Hepatic stellate cell (primary cell): ENCODE data around the gene HLA-C.
"Not testable (repeated sequence)": the region's sequence is repeated elsewhere in the genome, so short reads cannot be mapped to it uniquely, and the experiment has no call there.

Source experiments
- DNase-seq: peaks from one replicate; pipeline ENCODE4 v3.0.0; 2011; ENCODE audit warnings: low spot score

Gene HLA-C

DNA sequence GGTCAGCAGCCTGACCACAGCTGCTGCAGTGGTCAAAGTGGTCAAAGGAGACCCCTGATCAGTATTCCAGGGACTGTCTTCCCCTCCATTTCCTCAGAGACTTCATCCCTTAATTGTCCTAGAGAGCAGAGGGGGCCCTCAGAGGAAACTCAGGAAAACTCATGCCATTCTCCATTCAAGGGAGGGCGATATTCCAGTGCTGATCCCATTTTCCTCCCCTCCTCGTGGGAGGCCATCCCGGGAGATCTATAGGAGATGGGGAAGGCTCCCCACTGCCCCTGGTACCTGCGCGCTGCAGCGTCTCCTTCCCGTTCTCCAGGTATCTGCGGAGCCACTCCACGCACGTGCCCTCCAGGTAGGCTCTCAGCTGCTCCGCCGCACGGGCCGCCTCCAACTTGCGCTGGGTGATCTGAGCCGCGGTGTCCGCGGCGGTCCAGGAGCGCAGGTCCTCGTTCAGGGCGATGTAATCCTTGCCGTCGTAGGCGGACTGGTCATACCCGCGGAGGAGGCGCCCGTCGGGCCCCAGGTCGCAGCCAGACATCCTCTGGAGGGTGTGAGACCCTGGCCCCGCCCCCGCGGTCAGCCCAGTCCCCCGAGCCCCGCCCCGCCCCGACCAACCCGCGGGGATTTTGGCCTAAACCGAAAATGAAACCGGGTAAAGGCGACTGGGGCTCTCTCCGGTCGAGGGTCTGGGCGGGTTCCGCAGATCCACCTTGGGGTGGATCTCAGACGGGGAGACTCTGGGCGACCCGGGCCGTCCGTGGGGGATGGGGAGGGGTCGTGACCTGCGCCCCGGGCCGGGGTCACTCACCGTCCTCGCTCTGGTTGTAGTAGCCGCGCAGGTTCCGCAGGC lies 878 bp downstream of the HLA-C start:
- DNase-seq = no peak

GRCh38 chr6:31268836-31269235 lies 3.1 kb downstream of the HLA-C start:
- DNase-seq = no peak

DNA sequence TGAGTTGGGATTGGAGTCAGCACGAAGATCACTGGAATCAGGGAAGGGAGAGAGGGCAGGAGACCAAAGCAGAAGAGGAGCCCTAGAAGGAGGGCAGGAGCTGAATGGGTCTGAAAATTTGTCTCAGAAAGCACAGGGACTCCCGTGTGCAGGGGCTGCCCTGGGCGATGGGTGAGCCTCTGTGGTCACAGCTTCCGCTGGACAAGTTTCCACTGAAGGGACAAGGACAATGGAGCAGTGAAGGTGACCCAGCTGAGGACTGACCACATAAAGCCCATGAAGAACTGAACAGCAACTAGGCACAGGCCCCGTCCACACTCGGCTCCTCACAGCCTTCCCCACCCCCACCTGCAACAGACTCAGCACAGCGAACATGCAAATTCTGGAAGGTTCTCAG lies 3.5 kb downstream of the HLA-C start:
- no peak for DNase-seq

- DNase-seq = no peak
These were observed 4.1 kb downstream of the HLA-C start for GRCh38 chr6:31267651-31268368.

GRCh38 chr6:31266567-31267360 lies 5.1 kb downstream of the HLA-C start:
- DNase-seq = no peak

DNA sequence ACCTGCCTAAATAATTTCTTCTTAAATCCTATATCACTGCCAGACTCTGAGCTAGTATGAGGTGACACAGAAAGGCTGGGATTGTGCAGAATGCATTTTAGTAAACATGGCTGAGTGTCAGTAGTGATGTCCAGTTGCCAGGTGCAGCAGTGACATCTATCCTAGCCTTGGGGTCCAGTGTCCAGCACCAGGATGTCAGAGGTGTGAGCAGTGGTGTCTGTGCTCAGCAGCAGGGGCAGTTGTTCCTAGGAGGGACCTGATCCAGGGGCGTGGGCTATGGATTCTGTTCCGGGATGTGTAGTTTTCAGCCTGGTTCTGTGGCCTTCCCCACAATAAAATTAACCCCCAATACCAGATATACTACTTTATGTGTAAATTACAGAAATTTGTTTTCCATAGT lies 6.0 kb downstream of the HLA-C start:
- DNase-seq = no peak

DNA sequence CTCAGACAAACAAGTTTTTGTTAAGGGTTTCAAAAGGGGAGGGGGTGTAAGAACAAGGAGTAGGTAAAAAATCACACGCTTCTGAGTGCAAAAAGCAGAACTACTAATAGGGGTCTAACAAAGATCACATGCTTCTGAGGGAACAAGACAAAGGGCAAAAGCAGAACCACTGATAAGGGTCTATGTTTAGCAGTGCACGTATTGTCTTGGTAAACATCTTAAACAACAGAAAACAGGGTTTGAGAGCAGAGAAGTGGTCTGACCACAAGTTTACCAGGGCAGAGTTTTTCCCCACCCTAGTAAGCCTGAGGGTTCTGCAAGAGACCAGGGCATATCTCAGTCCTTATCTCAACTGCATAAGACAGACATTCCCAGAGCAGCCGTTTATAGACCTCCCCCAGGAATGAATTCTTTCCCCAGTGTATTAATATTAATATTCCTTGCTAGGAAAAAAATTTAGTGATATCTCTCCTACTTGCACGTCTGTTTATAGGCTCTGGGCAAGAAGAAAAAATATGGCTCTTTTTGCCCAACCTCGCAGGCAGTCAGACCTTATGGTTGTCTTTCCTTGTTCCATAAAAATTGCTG lies 8.5 kb downstream of the HLA-C start:
- DNase-seq = not testable (repeated sequence)

DNA sequence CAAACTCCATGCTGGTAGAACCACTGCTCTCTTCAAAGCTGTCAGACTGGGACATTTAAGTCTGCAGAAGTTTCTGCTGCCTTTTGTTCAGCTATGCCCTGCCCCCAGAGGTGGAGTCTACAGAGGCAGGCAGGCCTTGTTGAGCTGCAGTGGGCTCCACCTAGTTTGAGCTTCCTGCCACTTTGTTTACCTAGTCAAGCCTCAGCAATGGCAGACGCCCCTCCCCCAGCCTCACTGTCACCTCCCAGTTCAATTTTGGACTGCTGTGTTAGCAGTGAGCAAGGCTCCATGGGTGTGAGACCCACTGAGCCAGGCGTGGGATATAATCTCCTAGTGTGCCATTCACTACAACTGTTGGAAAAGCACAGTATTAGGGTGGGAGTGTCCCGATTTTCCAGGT lies 11.9 kb downstream of the HLA-C start:
- not testable (repeated sequence) for DNase-seq

DNA sequence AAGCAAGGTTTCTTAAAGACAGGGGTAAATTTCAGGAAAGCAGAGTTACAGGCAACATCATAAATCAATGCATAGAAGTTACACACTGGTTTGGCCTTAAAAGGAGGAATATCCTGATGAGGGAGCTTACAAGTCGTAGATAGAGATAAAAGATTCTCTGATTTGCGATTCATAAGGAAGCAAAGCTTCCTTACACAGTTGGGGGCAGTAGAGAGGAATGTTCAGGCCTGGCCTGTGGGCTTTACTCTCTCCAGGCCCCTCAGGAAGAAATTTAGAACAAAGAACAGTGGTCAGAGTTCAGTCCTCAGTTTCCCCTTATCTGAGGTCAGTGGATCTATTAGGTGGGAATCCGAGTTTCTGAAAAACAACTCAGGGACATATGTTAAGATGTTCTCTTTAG lies 19.3 kb downstream of the HLA-C start:
- no peak for DNase-seq

DNA sequence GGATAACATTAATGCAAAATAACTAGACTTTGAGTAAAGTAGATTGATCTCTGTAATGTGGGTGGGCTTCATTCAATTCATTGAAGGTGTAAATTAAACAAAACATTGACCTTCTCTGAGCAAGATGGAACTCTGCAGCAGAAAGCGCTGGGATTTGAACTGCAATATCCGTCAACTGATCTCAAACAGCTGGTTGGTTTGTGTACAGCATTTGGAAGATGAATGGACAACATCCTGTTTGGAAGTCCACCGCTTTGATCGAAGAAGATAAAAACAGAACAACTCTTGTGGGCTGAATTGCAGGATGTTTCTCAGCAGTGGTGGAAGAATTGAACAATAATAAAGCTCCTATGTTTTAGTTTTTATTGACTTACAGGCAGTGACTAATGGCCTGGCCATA lies 20.6 kb downstream of the HLA-C start:
- no peak for DNase-seq

DNA sequence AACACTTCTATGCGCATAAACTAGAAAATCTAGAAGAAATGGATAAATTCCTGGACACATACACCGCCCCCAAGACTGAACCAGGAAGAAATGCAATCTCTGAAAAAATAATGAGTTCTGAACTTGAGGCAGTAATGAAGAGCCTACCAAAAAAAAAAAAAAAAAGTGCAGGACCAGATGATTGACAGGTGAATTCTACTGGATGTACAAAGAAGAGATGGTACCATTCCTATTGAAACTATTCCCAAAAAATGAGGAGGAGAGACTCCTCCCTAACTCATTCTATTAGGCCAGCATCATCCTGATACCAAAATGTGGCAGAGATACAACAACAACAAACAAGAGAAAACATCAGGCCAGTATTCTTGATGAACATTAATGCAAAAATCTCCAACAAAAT lies 22.7 kb downstream of the HLA-C start:
- no peak for DNase-seq

GRCh38 chr6:31247813-31248212 lies 24.1 kb downstream of the HLA-C start:
- no peak for DNase-seq

DNA sequence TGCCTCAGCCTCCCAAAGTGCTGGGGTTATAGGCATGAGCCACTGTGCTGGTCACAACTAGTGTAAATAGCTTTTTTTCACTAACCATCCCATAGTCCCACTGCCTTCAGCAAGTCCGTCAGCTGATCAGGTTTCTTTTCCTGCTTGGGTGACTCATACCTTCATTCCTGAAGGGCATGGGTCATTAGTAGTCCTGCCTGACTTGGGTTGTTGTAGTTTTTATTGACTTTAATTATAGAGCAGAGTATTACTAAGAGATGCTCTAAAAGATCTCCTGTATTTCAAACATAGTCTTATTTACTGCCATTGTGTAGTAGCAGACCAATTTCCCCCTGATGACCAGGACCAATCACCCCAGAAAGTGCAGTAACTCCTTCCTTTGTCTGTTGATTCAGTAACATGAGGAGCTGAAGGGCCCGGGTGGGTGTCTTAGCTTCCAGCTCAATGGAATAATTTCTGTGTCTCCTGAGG lies 25.8 kb downstream of the HLA-C start:
- DNase-seq = peak; percentile 27

DNA sequence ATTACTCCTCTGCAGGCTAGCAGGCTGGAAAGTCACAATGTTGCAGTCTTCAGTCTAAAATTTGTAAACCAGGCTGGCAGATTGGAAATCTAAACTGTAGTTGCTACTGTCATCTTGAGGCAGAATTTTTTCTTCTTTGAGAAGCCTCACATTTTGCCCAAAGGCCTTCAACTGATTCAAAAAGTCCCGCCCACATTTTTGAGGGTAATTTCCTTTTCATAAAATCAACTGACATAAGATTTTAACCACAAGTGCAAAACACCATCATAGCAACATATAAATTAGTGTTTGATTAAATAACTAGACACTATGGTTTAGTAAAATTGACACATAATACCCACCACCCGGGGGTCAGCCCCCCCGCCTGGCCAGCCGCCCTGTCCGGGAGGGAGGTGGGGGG lies 28.4 kb downstream of the HLA-C start:
- no peak for DNase-seq

GRCh38 chr6:31239854-31240253 lies 32.0 kb downstream of the HLA-C start:
- no peak for DNase-seq

DNA sequence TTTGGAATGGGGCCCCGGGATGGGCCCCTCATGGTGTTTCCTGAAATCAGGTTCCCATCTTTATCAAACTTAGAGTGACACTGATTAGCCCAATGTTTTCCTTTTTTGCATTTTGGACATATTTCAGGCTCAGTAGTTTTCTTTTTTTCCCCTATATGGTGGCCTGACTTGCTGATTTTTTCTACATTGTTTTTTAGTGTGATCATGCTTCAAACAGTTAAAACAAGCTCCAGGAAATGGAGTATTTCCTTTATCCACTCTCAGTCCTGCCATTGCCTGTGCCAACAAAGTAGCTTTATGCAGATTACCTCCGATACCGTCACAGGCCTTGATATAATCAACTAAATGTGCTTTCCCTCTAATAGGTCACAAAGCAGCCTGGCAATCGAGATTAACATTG lies 37.8 kb downstream of the HLA-C start:
- DNase-seq = not testable (repeated sequence)

GRCh38 chr6:31228476-31228875 lies 43.4 kb downstream of the HLA-C start:
- DNase-seq = no peak

GRCh38 chr6:31227143-31227542 lies 44.7 kb downstream of the HLA-C start:
- no peak for DNase-seq

DNA sequence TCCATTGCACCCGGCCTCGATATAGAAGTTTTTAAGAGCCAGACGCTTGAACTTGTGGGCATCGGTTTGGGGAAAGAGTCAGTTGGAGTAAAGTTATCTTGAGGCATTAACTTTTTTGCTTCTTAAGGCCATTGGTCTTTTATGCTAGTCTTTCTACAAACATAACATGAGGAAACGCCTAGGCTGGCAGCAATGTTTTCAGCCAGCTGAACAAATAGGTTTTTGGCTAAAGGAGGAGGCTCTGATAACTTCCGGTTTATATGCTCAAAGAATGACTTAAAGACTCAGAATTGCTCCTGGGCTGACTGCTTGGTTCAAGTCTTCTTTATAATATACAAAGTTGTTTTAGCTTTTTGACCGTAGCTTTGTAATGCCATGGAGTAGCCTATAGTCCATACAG lies 46.2 kb downstream of the HLA-C start:
- DNase-seq = no peak

GRCh38 chr6:31222496-31222895 lies 49.4 kb downstream of the HLA-C start:
- DNase-seq = no peak
